ENCODE data around the gene DNMT3A.

- TF ChIP-seq L3MBTL2 (conservative IDR thresholded peaks at IDR 0.05) (no peak), ARNT (IDR thresholded peaks at IDR 0.05) (no peak), SUZ12 (IDR thresholded peaks at IDR 0.05) (no peak), TARDBP (IDR thresholded peaks at IDR 0.05) (no peak), FOXM1 (IDR thresholded peaks at IDR 0.05; ENCODE audit: borderline replicate concordance) (no peak), SP1 (IDR thresholded peaks at IDR 0.05) (no peak), NFRKB (IDR thresholded peaks at IDR 0.05) (no peak), FOXA1 (IDR thresholded peaks at IDR 0.05) (no peak)
Observed at GRCh38 chr2:25369439-25369838, 27.7 kb upstream of the DNMT3A start.

Measured in HEK293T (cell line).